HEK293 (cell line): ENCODE data around the gene TMEM179B.

Experiments used
- HIC1 ChIP-seq: fragments of 450-650 bp; formaldehyde crosslinking; IDR thresholded peaks from 2 replicates; pipeline ENCODE4 v1.5.1; 2016; ENCODE audit warnings: missing biosample characterization, missing genetic modification characterization
- HOXD13 ChIP-seq: sonication (generic); formaldehyde crosslinking; IDR thresholded peaks from 2 replicates; pipeline ENCODE4 v1.8.0; 2022; ENCODE audit warnings: missing genetic modification reagents, borderline replicate concordance
- KLF10 ChIP-seq: fragments of 450-650 bp; IDR thresholded peaks from 2 replicates; pipeline ENCODE4 v1.5.1; 2018; ENCODE audit warnings: missing biosample characterization, mild to moderate bottlenecking, missing genetic modification characterization
- OVOL3 ChIP-seq: fragments of 450-650 bp; formaldehyde crosslinking; IDR thresholded peaks from 2 replicates; pipeline ENCODE4 v1.5.1; 2016; ENCODE audit warnings: missing biosample characterization, missing genetic modification characterization
- YY2 ChIP-seq: fragments of 450-650 bp; formaldehyde crosslinking; IDR thresholded peaks from 2 replicates; pipeline ENCODE4 v1.5.1; 2016; ENCODE audit warnings: missing biosample characterization, missing genetic modification characterization
- ZBTB11 ChIP-seq: fragments of 450-650 bp; formaldehyde crosslinking; conservative IDR thresholded peaks from 2 replicates; pipeline ENCODE4 v1.5.1; 2016; ENCODE audit warnings: low read depth, missing biosample characterization, missing genetic modification characterization
- ZBTB44 ChIP-seq: fragments of 450-650 bp; IDR thresholded peaks from 2 replicates; pipeline ENCODE4 v1.5.1; 2018; ENCODE audit warnings: missing biosample characterization, mild to moderate bottlenecking, missing genetic modification characterization
- ZBTB6 ChIP-seq: fragments of 450-650 bp; formaldehyde crosslinking; IDR thresholded peaks from 2 replicates; pipeline ENCODE4 v1.5.1; 2017; ENCODE audit warnings: missing biosample characterization, missing genetic modification characterization
- ZFP3 ChIP-seq: fragments of 450-650 bp; formaldehyde crosslinking; IDR thresholded peaks from 2 replicates; pipeline ENCODE4 v1.5.1; 2016; ENCODE audit warnings: low read depth, missing biosample characterization, missing genetic modification characterization
- ZFP41 ChIP-seq: fragments of 450-650 bp; formaldehyde crosslinking; IDR thresholded peaks from 2 replicates; pipeline ENCODE4 v1.5.1; 2016; ENCODE audit warnings: missing biosample characterization, missing genetic modification characterization, borderline replicate concordance
- ZNF175 ChIP-seq: fragments of 450-650 bp; formaldehyde crosslinking; IDR thresholded peaks from 2 replicates; pipeline ENCODE4 v1.5.1; 2016; ENCODE audit warnings: missing biosample characterization, missing genetic modification characterization
- ZNF223 ChIP-seq: fragments of 450-650 bp; formaldehyde crosslinking; IDR thresholded peaks from 2 replicates; pipeline ENCODE4 v1.5.1; 2016; ENCODE audit warnings: missing biosample characterization, missing genetic modification characterization
- ZNF266 ChIP-seq: fragments of 450-650 bp; formaldehyde crosslinking; IDR thresholded peaks from 2 replicates; pipeline ENCODE4 v1.5.1; 2016; ENCODE audit warnings: missing biosample characterization, missing genetic modification characterization, low read depth
- ZNF324 ChIP-seq: fragments of 450-650 bp; formaldehyde crosslinking; IDR thresholded peaks from 2 replicates; pipeline ENCODE4 v1.5.1; 2016; ENCODE audit warnings: missing biosample characterization, missing genetic modification characterization
- ZNF391 ChIP-seq: fragments of 450-650 bp; formaldehyde crosslinking; IDR thresholded peaks from 2 replicates; pipeline ENCODE4 v1.5.1; 2016; ENCODE audit warnings: low read depth, missing biosample characterization, missing genetic modification characterization, borderline replicate concordance
- ZNF433 ChIP-seq: fragments of 450-650 bp; formaldehyde crosslinking; IDR thresholded peaks from 2 replicates; pipeline ENCODE4 v1.5.1; 2016; ENCODE audit warnings: missing biosample characterization, missing genetic modification characterization, low read depth
- ZNF449 ChIP-seq: fragments of 450-650 bp; formaldehyde crosslinking; IDR thresholded peaks from 2 replicates; pipeline ENCODE4 v1.5.1; 2017; ENCODE audit warnings: missing biosample characterization, mild to moderate bottlenecking, missing genetic modification characterization, moderate library complexity
- ZNF610 ChIP-seq: fragments of 450-650 bp; formaldehyde crosslinking; IDR thresholded peaks from 2 replicates; pipeline ENCODE4 v1.5.1; 2016; ENCODE audit warnings: missing biosample characterization, missing genetic modification characterization, borderline replicate concordance
- ZNF629 ChIP-seq: fragments of 450-650 bp; formaldehyde crosslinking; IDR thresholded peaks from 2 replicates; pipeline ENCODE4 v1.5.1; 2017; ENCODE audit warnings: missing biosample characterization, missing genetic modification characterization
- ZNF660 ChIP-seq: fragments of 450-650 bp; IDR thresholded peaks from 2 replicates; pipeline ENCODE4 v1.5.1; 2018; ENCODE audit warnings: missing biosample characterization, mild to moderate bottlenecking, missing genetic modification characterization
- ZNF776 ChIP-seq: fragments of 450-650 bp; formaldehyde crosslinking; IDR thresholded peaks from 2 replicates; pipeline ENCODE4 v1.5.0; 2017; ENCODE audit warnings: missing biosample characterization, missing genetic modification characterization, borderline replicate concordance
- ZSCAN16 ChIP-seq: fragments of 450-650 bp; formaldehyde crosslinking; IDR thresholded peaks from 2 replicates; pipeline ENCODE4 v1.5.1; 2016; ENCODE audit warnings: missing biosample characterization, missing genetic modification characterization
- TF ChIP-seq, protein P1 (sequence below): fragments of 450-650 bp; formaldehyde crosslinking; IDR thresholded peaks from 2 replicates; pipeline ENCODE4 v1.5.1; 2016; ENCODE audit warnings: missing biosample characterization, missing genetic modification characterization, low read depth
- TF ChIP-seq, protein P2 (sequence below): fragments of 450-650 bp; formaldehyde crosslinking; IDR thresholded peaks from 2 replicates; pipeline ENCODE4 v1.5.1; 2016; ENCODE audit warnings: missing biosample characterization, missing genetic modification characterization, borderline replicate concordance

The TMEM179B gene

GRCh38 chr11:62787005-62787759, at the start of gene TMEM179B (continued):
- TF ChIP-seq, protein P1, sequence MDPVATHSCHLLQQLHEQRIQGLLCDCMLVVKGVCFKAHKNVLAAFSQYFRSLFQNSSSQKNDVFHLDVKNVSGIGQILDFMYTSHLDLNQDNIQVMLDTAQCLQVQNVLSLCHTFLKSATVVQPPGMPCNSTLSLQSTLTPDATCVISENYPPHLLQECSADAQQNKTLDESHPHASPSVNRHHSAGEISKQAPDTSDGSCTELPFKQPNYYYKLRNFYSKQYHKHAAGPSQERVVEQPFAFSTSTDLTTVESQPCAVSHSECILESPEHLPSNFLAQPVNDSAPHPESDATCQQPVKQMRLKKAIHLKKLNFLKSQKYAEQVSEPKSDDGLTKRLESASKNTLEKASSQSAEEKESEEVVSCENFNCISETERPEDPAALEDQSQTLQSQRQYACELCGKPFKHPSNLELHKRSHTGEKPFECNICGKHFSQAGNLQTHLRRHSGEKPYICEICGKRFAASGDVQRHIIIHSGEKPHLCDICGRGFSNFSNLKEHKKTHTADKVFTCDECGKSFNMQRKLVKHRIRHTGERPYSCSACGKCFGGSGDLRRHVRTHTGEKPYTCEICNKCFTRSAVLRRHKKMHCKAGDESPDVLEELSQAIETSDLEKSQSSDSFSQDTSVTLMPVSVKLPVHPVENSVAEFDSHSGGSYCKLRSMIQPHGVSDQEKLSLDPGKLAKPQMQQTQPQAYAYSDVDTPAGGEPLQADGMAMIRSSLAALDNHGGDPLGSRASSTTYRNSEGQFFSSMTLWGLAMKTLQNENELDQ (tag by site-specific recombination) = no peak
- no peak for TF ChIP-seq ZSCAN16 (tag by site-specific recombination)
- 0 out of 2 replicates have a peak, but pooled peaks have one; percentile 46 for TF ChIP-seq ZNF391 (tag by site-specific recombination)
- no peak for TF ChIP-seq ZNF324
- peak; percentile 23; the same call in 1 of the 2 replicates for TF ChIP-seq ZBTB44 (tag by site-specific recombination)
- peak; percentile 53; the same call in 1 of the 2 replicates for TF ChIP-seq HIC1
- TF ChIP-seq HOXD13 = no peak
- TF ChIP-seq ZBTB11 (tag by site-specific recombination) = peak; percentile 85
- no peak for TF ChIP-seq ZNF433 (tag by site-specific recombination)
- peak; percentile 65 for TF ChIP-seq ZNF629 (tag by site-specific recombination)
- TF ChIP-seq ZBTB6 (tag by site-specific recombination) = no peak
- TF ChIP-seq ZNF610 (tag by site-specific recombination) = peak; percentile 87
- TF ChIP-seq ZNF776 = no peak
- no peak for TF ChIP-seq ZNF266 (tag by site-specific recombination)
- TF ChIP-seq, protein P2, sequence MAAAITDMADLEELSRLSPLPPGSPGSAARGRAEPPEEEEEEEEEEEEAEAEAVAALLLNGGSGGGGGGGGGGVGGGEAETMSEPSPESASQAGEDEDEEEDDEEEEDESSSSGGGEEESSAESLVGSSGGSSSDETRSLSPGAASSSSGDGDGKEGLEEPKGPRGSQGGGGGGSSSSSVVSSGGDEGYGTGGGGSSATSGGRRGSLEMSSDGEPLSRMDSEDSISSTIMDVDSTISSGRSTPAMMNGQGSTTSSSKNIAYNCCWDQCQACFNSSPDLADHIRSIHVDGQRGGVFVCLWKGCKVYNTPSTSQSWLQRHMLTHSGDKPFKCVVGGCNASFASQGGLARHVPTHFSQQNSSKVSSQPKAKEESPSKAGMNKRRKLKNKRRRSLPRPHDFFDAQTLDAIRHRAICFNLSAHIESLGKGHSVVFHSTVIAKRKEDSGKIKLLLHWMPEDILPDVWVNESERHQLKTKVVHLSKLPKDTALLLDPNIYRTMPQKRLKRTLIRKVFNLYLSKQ (tag by site-specific recombination) = no peak
- TF ChIP-seq YY2 (tag by site-specific recombination) = peak; percentile 84
- TF ChIP-seq ZNF175 (tag by site-specific recombination) = no peak
- TF ChIP-seq ZNF449 (tag by site-specific recombination) = peak; percentile 32; the same call in 1 of the 2 replicates
- peak; percentile 50; the same call in 1 of the 2 replicates for TF ChIP-seq KLF10 (tag by site-specific recombination)
- TF ChIP-seq OVOL3 (tag by site-specific recombination) = no peak
- TF ChIP-seq ZNF223 (tag by site-specific recombination) = no peak
- TF ChIP-seq ZFP3 (tag by site-specific recombination) = no peak
- TF ChIP-seq ZNF660 (tag by site-specific recombination) = no peak; the same call in 1 of the 2 replicates
- TF ChIP-seq ZFP41 = no peak
